ENCODE measurements around the gene INMT.

The INMT gene

DNA sequence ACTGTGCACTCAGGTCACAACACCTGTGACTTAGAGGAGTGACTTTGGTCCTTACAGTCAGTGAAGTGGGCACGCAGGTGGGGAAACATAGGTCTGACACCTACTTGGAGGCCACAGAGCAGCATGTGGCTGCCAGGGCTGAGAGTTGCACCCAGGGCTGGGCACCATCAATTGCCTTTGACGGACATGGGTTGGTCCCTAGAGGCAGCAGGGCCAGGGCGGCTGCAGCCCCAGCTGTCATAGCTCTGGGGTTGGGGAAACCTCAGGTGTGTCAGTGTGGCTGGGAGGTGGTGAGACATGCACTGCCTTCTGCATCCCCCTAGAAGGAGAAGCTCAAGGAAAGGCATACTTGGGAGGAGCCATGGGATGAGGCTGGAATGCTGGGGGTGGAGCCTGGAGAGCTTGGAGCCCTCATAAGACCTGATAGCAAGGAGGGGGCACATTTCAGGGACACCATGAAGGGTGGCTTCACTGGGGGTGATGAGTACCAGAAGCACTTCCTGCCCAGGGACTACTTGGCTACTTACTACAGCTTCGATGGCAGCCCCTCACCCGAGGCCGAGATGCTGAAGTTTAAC lies at the start of gene INMT:
INMT (plus strand) TSS at position 440 of the 578 bp plus-strand sequence; CDS start at position 456, 16 bp downstream.
- DNase-seq, result no peak
- Histone ChIP-seq H4K20me1 (ENCODE audit: insufficient read depth, low read length) (no peaks in the 10 kb centered on the region), H3K36me3 (replicated peaks; ENCODE audit: insufficient read depth, low read length) (no peaks in the 10 kb centered on the region), H3K4me3 (ENCODE audit: low read length) (no peak within 1 kb of the TSS), H3K79me2 (ENCODE audit: low read length) (no peaks in the 10 kb centered on the region), H3K9ac (ENCODE audit: low read length) (no peak within 1 kb of the TSS), H2AFZ (ENCODE audit: low read length) (no peak within 1 kb of the TSS), H3K9me2 (replicated peaks; ENCODE audit: insufficient read depth, low read length) (no peaks in the 10 kb centered on the region), H3K27me3 (replicated peaks; ENCODE audit: insufficient read depth, low read length) (no peaks in the 10 kb centered on the region), H3F3A (ENCODE audit: insufficient read depth, low read length) (no peaks in the 10 kb centered on the region), H3K4me1 (ENCODE audit: low read length) (no peaks in the 10 kb centered on the region), H3K9me3 (replicated peaks; ENCODE audit: insufficient read depth, low read length) (no peaks in the 10 kb centered on the region), H3K4me2 (ENCODE audit: low read depth, low read length) (no peak within 1 kb of the TSS), H3K27ac (ENCODE audit: low read length) (no peak within 1 kb of the TSS)
- TF ChIP-seq EZH2 (optimal IDR thresholded peaks at IDR 0.05; ENCODE audit: low read depth, low read length) (no peak), EZH2phosphoT487 (IDR thresholded peaks at IDR 0.05; ENCODE audit: low read length) (no peak)
- TF ChIP-seq, protein P1, sequence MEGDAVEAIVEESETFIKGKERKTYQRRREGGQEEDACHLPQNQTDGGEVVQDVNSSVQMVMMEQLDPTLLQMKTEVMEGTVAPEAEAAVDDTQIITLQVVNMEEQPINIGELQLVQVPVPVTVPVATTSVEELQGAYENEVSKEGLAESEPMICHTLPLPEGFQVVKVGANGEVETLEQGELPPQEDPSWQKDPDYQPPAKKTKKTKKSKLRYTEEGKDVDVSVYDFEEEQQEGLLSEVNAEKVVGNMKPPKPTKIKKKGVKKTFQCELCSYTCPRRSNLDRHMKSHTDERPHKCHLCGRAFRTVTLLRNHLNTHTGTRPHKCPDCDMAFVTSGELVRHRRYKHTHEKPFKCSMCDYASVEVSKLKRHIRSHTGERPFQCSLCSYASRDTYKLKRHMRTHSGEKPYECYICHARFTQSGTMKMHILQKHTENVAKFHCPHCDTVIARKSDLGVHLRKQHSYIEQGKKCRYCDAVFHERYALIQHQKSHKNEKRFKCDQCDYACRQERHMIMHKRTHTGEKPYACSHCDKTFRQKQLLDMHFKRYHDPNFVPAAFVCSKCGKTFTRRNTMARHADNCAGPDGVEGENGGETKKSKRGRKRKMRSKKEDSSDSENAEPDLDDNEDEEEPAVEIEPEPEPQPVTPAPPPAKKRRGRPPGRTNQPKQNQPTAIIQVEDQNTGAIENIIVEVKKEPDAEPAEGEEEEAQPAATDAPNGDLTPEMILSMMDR (IDR thresholded peaks at IDR 0.05; ENCODE audit: low read length), result no peak

- no peak for DNase-seq
- no peak overlapping the region for H3K4me3 ChIP-seq (ENCODE audit: low read length)
- no peak overlapping the region for H3K9ac ChIP-seq (ENCODE audit: low read length)
- H3K9me2 ChIP-seq (replicated peaks; ENCODE audit: insufficient read depth, low read length), result no peaks in the 10 kb centered on the region
- H3K4me2 ChIP-seq (ENCODE audit: low read depth, low read length), result no peak overlapping the region
- H3K36me3 ChIP-seq (replicated peaks; ENCODE audit: insufficient read depth, low read length), result no peaks in the 10 kb centered on the region
- no peaks in the 10 kb centered on the region for H3F3A ChIP-seq (ENCODE audit: insufficient read depth, low read length)
- no peaks in the 10 kb centered on the region for H3K27me3 ChIP-seq (replicated peaks; ENCODE audit: insufficient read depth, low read length)
- H3K4me1 ChIP-seq (ENCODE audit: low read length), result 0 out of 2 replicates have a peak, but pooled peaks cover 9% of the 10 kb centered on the region
- H3K9me3 ChIP-seq (replicated peaks; ENCODE audit: insufficient read depth, low read length), result no peaks in the 10 kb centered on the region
- no peak overlapping the region for H2AFZ ChIP-seq (ENCODE audit: low read length)
- no peaks in the 10 kb centered on the region for H3K79me2 ChIP-seq (ENCODE audit: low read length)
- no peak for TF ChIP-seq EZH2 (optimal IDR thresholded peaks at IDR 0.05; ENCODE audit: low read depth, low read length)
- TF ChIP-seq, protein P1 (IDR thresholded peaks at IDR 0.05; ENCODE audit: low read length), result peak; percentile 23; the same call in 1 of the 2 replicates
- no peak overlapping the region for H3K27ac ChIP-seq (ENCODE audit: low read length)
- no peaks in the 10 kb centered on the region for H4K20me1 ChIP-seq (ENCODE audit: insufficient read depth, low read length)
These were observed 49.7 kb upstream of the INMT start for GRCh38 chr7:30702200-30702599.

DNA sequence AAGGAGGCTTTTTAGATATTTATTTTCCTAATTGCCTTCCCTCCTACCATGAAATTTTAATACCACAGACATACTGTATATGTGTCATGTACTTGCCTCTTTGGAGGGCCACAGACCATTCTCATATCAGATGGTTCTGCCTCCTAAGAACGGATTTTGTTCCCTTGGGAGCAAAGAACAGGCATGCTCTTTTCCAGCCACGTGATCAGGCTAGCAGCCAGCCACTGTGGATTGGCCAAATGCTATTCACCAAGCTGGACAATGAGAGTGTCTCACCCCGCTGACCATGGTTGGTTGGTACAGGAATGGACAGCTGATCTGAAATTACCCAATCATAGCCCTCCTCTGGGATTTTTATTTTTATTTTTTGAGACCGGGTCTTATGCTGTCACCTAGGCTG lies 48.2 kb upstream of the INMT start:
- Histone ChIP-seq H3K9me2 (replicated peaks; ENCODE audit: insufficient read depth, low read length) (no peaks in the 10 kb centered on the region), H2AFZ (ENCODE audit: low read length) (no peak overlapping the region), H3K36me3 (replicated peaks; ENCODE audit: insufficient read depth, low read length) (no peaks in the 10 kb centered on the region), H3K4me3 (ENCODE audit: low read length) (no peak overlapping the region), H3K27ac (ENCODE audit: low read length) (no peak overlapping the region), H3K9ac (ENCODE audit: low read length) (no peak overlapping the region), H3K4me1 (ENCODE audit: low read length) (0 out of 2 replicates have a peak, but pooled peaks cover 9% of the 10 kb centered on the region), H3K79me2 (ENCODE audit: low read length) (no peaks in the 10 kb centered on the region), H3K9me3 (replicated peaks; ENCODE audit: insufficient read depth, low read length) (no peaks in the 10 kb centered on the region), H3K4me2 (ENCODE audit: low read depth, low read length) (no peak overlapping the region), H4K20me1 (ENCODE audit: insufficient read depth, low read length) (no peaks in the 10 kb centered on the region), H3F3A (ENCODE audit: insufficient read depth, low read length) (no peaks in the 10 kb centered on the region), H3K27me3 (replicated peaks; ENCODE audit: insufficient read depth, low read length) (no peaks in the 10 kb centered on the region)
- TF ChIP-seq, protein P1 (IDR thresholded peaks at IDR 0.05; ENCODE audit: low read length), result no peak
- no peak for TF ChIP-seq EZH2phosphoT487 (IDR thresholded peaks at IDR 0.05; ENCODE audit: low read length)
- TF ChIP-seq EZH2 (optimal IDR thresholded peaks at IDR 0.05; ENCODE audit: low read depth, low read length), result no peak
- DNase-seq, result no peak
